Fibroblast of skin of right quadriceps (primary cell): ENCODE data around the gene PTTG1IP.

ENCODE experiments used
- DNase-seq: peaks from one replicate; pipeline ENCODE4 v3.0.0-alpha.2; 2013

Gene PTTG1IP

GRCh38 chr21:44908908-44909307 lies 35.4 kb upstream of the PTTG1IP start:
- no peak for DNase-seq

- no peak for DNase-seq
Measured at GRCh38 chr21:44907966-44908895, 34.7 kb upstream of the PTTG1IP start.

GRCh38 chr21:44907225-44907965 lies 33.9 kb upstream of the PTTG1IP start:
- no peak for DNase-seq

- no peak for DNase-seq
Measured at GRCh38 chr21:44905728-44906090, 32.2 kb upstream of the PTTG1IP start.

GRCh38 chr21:44905016-44905727 lies 31.7 kb upstream of the PTTG1IP start:
- DNase-seq: no peak

GRCh38 chr21:44904141-44904923 lies 30.8 kb upstream of the PTTG1IP start:
- DNase-seq: no peak

- no peak for DNase-seq
Measured at GRCh38 chr21:44903689-44904088, 30.2 kb upstream of the PTTG1IP start.

GRCh38 chr21:44903050-44903685 lies 29.7 kb upstream of the PTTG1IP start:
- DNase-seq: no peak

GRCh38 chr21:44902268-44903049 lies 29.0 kb upstream of the PTTG1IP start:
- no peak for DNase-seq

- no peak for DNase-seq
Measured at GRCh38 chr21:44901391-44902074, 28.0 kb upstream of the PTTG1IP start.

GRCh38 chr21:44900559-44901251 lies 27.2 kb upstream of the PTTG1IP start:
- DNase-seq: no peak

- DNase-seq: no peak
Measured at GRCh38 chr21:44899768-44900558, 26.5 kb upstream of the PTTG1IP start.

- no peak for DNase-seq
Measured at GRCh38 chr21:44898851-44899767, 25.6 kb upstream of the PTTG1IP start.

GRCh38 chr21:44898011-44898488 lies 24.6 kb upstream of the PTTG1IP start:
- DNase-seq: no peak

GRCh38 chr21:44897326-44898010 lies 24.0 kb upstream of the PTTG1IP start:
- DNase-seq: no peak

GRCh38 chr21:44896561-44897286 lies 23.2 kb upstream of the PTTG1IP start:
- DNase-seq: no peak

- no peak for DNase-seq
Measured at GRCh38 chr21:44895859-44896258, 22.4 kb upstream of the PTTG1IP start.
